HEK293T (cell line): ENCODE measurements around the gene HS3ST6.
"Not testable (repeated sequence)": the region's sequence is repeated elsewhere in the genome, so short reads cannot be mapped to it uniquely, and the experiment has no call there.

Source experiments
- CTCF ChIA-PET: fragments of 350-600 bp; formaldehyde crosslinking; extraction: SDS; loops from one replicate; lab custom pipeline; 2021; ENCODE audit warnings: antibody characterized with exemption, inconsistent platforms; lab: Yijun Ruan, JAX
- POLR2A ChIA-PET: fragments of 350-600 bp; formaldehyde crosslinking; extraction: SDS; loops from one replicate; lab custom pipeline; 2020; ENCODE audit warnings: antibody characterized with exemption, inconsistent platforms; lab: Yijun Ruan, JAX
- DNase-seq: peaks from one replicate; pipeline ENCODE4 v3.0.0; 2012; ENCODE audit warnings: mixed read lengths; ENCODE audit errors: extremely low spot score
- ARNT ChIP-seq: fragments of 450-650 bp; IDR thresholded peaks from 2 replicates; pipeline ENCODE4 v1.6.1; 2017; ENCODE audit warnings: mild to moderate bottlenecking
- BHLHE40 ChIP-seq: fragments of 450-650 bp; IDR thresholded peaks from 2 replicates; pipeline ENCODE4 v1.6.1; 2016; ENCODE audit warnings: mild to moderate bottlenecking, moderate library complexity, borderline replicate concordance
- CTBP1 ChIP-seq: fragments of 450-650 bp; IDR thresholded peaks from 2 replicates; pipeline ENCODE4 v1.6.1; 2016; ENCODE audit warnings: borderline replicate concordance
- ELF4 ChIP-seq: fragments of 450-650 bp; IDR thresholded peaks from 2 replicates; pipeline ENCODE4 v1.6.1; 2017; ENCODE audit warnings: antibody characterized with exemption
- FOXA1 ChIP-seq: fragments of 450-650 bp; IDR thresholded peaks from 2 replicates; pipeline ENCODE4 v1.6.1; 2016; ENCODE audit warnings: mild to moderate bottlenecking
- FOXM1 ChIP-seq: fragments of 450-650 bp; IDR thresholded peaks from 2 replicates; pipeline ENCODE4 v1.6.1; 2017; ENCODE audit warnings: mild to moderate bottlenecking, borderline replicate concordance
- HDGF ChIP-seq: fragments of 450-650 bp; IDR thresholded peaks from 2 replicates; pipeline ENCODE4 v1.6.1; 2017; ENCODE audit warnings: antibody characterized with exemption, borderline replicate concordance
- L3MBTL2 ChIP-seq: fragments of 450-650 bp; conservative IDR thresholded peaks from 2 replicates; pipeline ENCODE4 v1.6.1; 2016; ENCODE audit warnings: mild to moderate bottlenecking
- LEF1 ChIP-seq: fragments of 450-650 bp; IDR thresholded peaks from 2 replicates; pipeline ENCODE4 v1.6.1; 2017; ENCODE audit warnings: mild to moderate bottlenecking, borderline replicate concordance
- NFRKB ChIP-seq: fragments of 450-650 bp; IDR thresholded peaks from 2 replicates; pipeline ENCODE4 v1.6.1; 2016; ENCODE audit warnings: mild to moderate bottlenecking, moderate library complexity
- PKNOX1 ChIP-seq: fragments of 450-650 bp; IDR thresholded peaks from 2 replicates; pipeline ENCODE4 v1.6.1; 2016
- SP1 ChIP-seq: fragments of 450-650 bp; IDR thresholded peaks from 2 replicates; pipeline ENCODE4 v1.6.1; 2017
- SUZ12 ChIP-seq: fragments of 450-650 bp; IDR thresholded peaks from 2 replicates; pipeline ENCODE4 v1.6.1; 2016; ENCODE audit warnings: mild to moderate bottlenecking
- TARDBP ChIP-seq: fragments of 450-650 bp; IDR thresholded peaks from 2 replicates; pipeline ENCODE4 v1.6.1; 2016
- ZNF384 ChIP-seq: fragments of 450-650 bp; IDR thresholded peaks from 2 replicates; pipeline ENCODE4 v1.6.1; 2016

The HS3ST6 gene

DNA sequence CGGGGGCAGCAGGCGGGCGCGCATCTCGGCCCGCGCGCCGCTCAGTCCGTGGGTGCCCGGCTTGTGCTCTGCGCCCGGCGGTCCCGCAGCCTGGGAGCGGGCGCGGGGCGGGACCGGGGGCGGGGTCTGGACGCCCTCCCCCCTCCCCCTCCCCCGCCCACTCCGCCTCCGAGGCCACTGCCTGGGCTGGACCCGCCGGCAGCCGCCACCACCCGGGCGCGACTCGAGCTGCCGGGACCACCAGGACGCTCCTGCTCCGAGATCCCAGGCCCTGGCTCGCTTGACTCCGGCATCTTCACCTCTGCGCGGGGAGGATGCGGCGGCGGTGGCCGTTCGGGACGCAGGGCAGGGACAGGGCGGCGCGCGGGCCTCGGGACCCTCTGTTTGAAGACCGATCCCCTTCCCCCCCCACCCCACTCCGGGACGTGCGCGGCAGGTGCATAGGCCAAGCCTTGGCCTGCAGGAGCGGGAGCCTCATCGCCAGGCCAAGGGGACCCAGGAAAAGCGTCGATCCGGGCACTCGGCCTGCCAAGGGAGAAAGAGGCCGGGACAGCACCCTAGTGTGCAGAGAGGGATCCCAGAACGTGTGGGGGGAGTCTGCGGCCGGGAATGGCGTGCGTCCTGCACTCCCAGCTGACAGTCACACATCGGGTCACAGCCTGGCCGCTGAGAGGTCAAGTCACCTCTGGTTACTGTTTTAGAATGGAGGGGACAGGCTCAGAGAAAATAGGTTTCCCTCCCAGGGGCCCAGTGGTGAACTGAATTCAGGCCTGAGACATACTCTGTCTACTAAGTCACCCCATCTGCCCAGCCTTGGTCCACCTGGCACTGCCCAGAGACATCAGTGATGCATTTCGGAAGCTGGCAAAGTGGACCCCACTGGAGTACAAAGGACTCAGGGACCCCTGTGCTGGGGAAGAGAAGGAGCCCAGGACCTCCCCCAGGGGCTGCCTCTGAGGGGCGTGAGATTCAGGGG, at the start of gene HS3ST6:
Gene HS3ST6 (minus strand): TSS at position 65 of the 976 bp plus-strand sequence. CDS start 92 bp downstream, outside the sequence.
- DNase-seq, result no peak
- ChIA-PET CTCF (no interaction called here), POLR2A (no interaction called here)

DNA sequence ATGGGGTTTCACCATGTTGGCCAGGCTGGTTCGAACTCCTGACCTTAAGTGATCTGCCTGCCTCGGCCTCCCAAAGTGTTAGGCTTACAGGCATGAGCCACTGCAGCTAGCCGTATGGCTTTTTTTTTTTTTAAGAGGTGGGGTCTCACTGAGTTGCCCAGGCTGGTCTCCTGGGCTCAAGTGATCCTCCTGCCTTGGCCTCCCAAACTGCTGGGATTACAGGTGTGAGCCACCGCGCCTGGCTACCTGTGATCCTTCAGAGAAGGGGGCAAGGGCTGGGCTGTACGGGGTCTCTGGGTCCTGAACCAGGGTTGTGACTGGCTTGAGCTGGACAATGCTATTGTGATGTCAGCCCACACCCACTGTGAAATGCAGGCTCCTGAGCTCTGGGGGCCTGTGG, 48.2 kb upstream of the HS3ST6 start, which contains the start of gene RNF151:
Gene RNF151 (plus strand): TSS at position 397 of the 400 bp plus-strand sequence. CDS start 26 bp downstream, outside the sequence.
- POLR2A ChIA-PET, result interaction anchor here (0.9 to 4.6 kb wide), 6 partner anchors 11 to 189 kb away, joined by 3 to 95 read pairs (median 30); partner anchors contain the start of genes GFER, MSRB1, NOXO1 and TRAF7
- no peak for DNase-seq
- no peak for TF ChIP-seq BHLHE40
- no peak for TF ChIP-seq ZNF384
- TF ChIP-seq LEF1, result no peak
- no peak for TF ChIP-seq NFRKB
- TF ChIP-seq TARDBP, result no peak
- no peak for TF ChIP-seq PKNOX1
- TF ChIP-seq FOXA1, result no peak
- no peak for TF ChIP-seq CTBP1
- CTCF ChIA-PET, result interaction anchor here (0.7 kb wide), 1 partner anchor 121 kb away, joined by 4 read pairs; no protein-coding TSS in a partner anchor

More for the DNA sequence above, at the start of gene HS3ST6:
- no peak for TF ChIP-seq ZNF384
- no peak for TF ChIP-seq CTBP1
- TF ChIP-seq FOXA1, result no peak
- TF ChIP-seq LEF1, result no peak
- TF ChIP-seq HDGF, result no peak
- no peak for TF ChIP-seq ARNT
- TF ChIP-seq FOXM1, result no peak
- no peak for TF ChIP-seq NFRKB
- TF ChIP-seq BHLHE40, result no peak

DNA sequence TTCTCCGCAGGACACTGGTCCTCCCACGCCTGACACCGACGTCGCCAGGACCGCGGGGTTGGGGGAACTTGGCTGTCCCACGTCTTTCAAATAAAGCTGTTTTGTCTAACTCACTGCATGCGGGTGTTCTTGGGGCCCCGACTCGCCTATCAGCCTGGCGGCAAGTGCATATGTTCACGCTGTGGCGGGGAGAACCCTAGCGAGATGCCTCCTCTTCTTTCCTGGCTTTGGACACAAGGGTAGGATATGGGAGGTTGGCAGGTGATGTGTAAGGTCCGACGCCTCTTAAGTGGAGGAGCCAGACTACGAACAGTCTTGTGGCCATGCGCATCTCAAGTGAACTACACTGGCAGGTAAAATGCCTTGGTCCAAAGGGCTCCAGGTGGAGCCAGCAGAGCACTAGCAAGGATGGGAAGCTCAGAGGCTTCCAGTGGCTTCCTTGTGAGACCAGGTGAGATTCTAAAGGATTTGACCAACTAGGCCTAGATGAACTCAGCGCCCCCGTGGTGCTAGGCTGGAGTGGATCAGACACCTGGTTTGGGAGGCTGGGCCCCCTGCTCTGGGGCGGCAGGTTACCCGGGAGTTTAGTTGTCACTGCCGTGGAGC, 47.3 kb upstream of the HS3ST6 start:
- ChIA-PET POLR2A (interaction anchor here (0.6 to 4.6 kb wide), 59 partner anchors 9 to 266 kb away, joined by 3 to 95 read pairs (median 6); partner anchors contain the start of genes FAHD1, GFER, HAGH and MAPK8IP3), CTCF (interaction anchor here (0.7 to 1.4 kb wide), 2 partner anchors 24 to 120 kb away, joined by 4 to 7 read pairs; no protein-coding TSS in a partner anchor)
- DNase-seq, result no peak
- TF ChIP-seq LEF1, result no peak
- TF ChIP-seq ELF4, result no peak
- no peak for TF ChIP-seq ARNT
- TF ChIP-seq CTBP1, result no peak

GRCh38 chr16:1964506-1965395, 46.5 kb upstream of the HS3ST6 start, which contains the start of gene RPS2:
TSS of gene RPS2 (minus strand) at chr16:1964826. CDS start at chr16:1964625, 201 bp downstream.
- peak; percentile 100 for DNase-seq
- no peak for TF ChIP-seq FOXA1
- TF ChIP-seq ARNT, result peak; percentile 52
- no peak for TF ChIP-seq BHLHE40
- no peak for TF ChIP-seq LEF1
- peak; percentile 87; the same call in 1 of the 2 replicates for TF ChIP-seq FOXM1
- peak; percentile 29; the same call in 1 of the 2 replicates for TF ChIP-seq CTBP1
- TF ChIP-seq SUZ12, result no peak
- TF ChIP-seq TARDBP, result no peak
- TF ChIP-seq L3MBTL2, result peak; percentile 60
- no peak for TF ChIP-seq PKNOX1
- TF ChIP-seq SP1, result no peak
- peak; percentile 98 for TF ChIP-seq ELF4
- peak; percentile 73 for TF ChIP-seq NFRKB
- POLR2A ChIA-PET, result interaction anchor here (0.6 to 4.6 kb wide), 74 partner anchors 9 to 267 kb away, joined by 3 to 95 read pairs (median 5); partner anchors contain the start of genes FAHD1, GFER, HAGH and MAPK8IP3
- CTCF ChIA-PET, result interaction anchor here (1.4 kb wide), 1 partner anchor 24 kb away, joined by 7 read pairs; no protein-coding TSS in a partner anchor

- TF ChIP-seq FOXM1 (no peak), BHLHE40 (no peak), ARNT (no peak), ZNF384 (no peak), L3MBTL2 (no peak), TARDBP (no peak), NFRKB (no peak), HDGF (no peak), LEF1 (no peak)
- ChIA-PET CTCF (interaction anchor here (1.4 kb wide), 1 partner anchor 23 kb away, joined by 7 read pairs; no protein-coding TSS in a partner anchor), POLR2A (interaction anchor here (0.7 to 4.6 kb wide), 56 partner anchors 8 to 261 kb away, joined by 3 to 95 read pairs (median 6); partner anchors contain the start of genes FAHD1, GFER, HAGH and MAPK8IP3)
- DNase-seq, result no peak
Measured at GRCh38 chr16:1963806-1964505, 45.7 kb upstream of the HS3ST6 start.

GRCh38 chr16:1962161-1963153, 44.2 kb upstream of the HS3ST6 start:
- ChIA-PET CTCF (interaction anchor here (2.2 kb wide), 1 partner anchor 21 kb away, joined by 11 read pairs; no protein-coding TSS in a partner anchor), POLR2A (interaction anchor here (1.1 to 4.6 kb wide), 8 partner anchors 8 to 180 kb away, joined by 4 to 95 read pairs (median 12); partner anchors contain the start of genes MSRB1, NUBP2, SPSB3 and TBL3)
- DNase-seq, result not testable (repeated sequence)
